Esophagus squamous epithelium (tissue), 5 donors: ENCODE data around the gene TMC1. TPM values are rescaled to one million over a fixed set of nuclear protein-coding genes. Genes with fewer than 3 reads are reported as not detected.

Source experiments
- DNase-seq: peaks from one replicate; lab custom pipeline; 2025; lab: John Stamatoyannopoulos, UW
- H3K27ac ChIP-seq, 4 donors: fragments of 200-600 bp; sonication (generic); one replicate each; pipeline ENCODE4 v1.5.1; 2016 to 2019; ENCODE audit warnings: mild to moderate bottlenecking in 1 of 4
- H3K27me3 ChIP-seq, 4 donors: fragments of 200-600 bp; sonication (generic); 1 replicate in 3 of 4; 2 replicates in 1 of 4; pipeline versions ENCODE4 v1.5.1 to v1.6.0; 2017 to 2021; ENCODE audit warnings: antibody characterized with exemption in 1 of 4
- H3K36me3 ChIP-seq, 3 donors: fragments of 200-600 bp; sonication (generic); one replicate each; pipeline ENCODE4 v1.5.1; 2016 to 2019
- H3K4me1 ChIP-seq, 3 donors: fragments of 200-600 bp; sonication (generic); one replicate each; pipeline ENCODE4 v1.5.1; 2017 to 2019
- H3K4me3 ChIP-seq, 4 donors: fragments of 200-600 bp; sonication (generic); 1 replicate in 3 of 4; 2 replicates in 1 of 4; pipeline ENCODE4 v1.5.1; 2016 to 2019; ENCODE audit warnings: mild to moderate bottlenecking in 2 of 4, moderate library complexity in 1 of 4
- H3K9me3 ChIP-seq, 3 donors: fragments of 200-600 bp; sonication (generic); one replicate each; pipeline ENCODE4 v1.5.1; 2016 to 2019
- POLR2A ChIP-seq, 4 donors: fragments of 450-650 bp; IDR thresholded peaks; one replicate each; pipeline ENCODE4 v1.6.1; 2017; ENCODE audit warnings: antibody characterized with exemption in 4 of 4, mild to moderate bottlenecking in 4 of 4, moderate library complexity in 3 of 4
- WGBS, 2 donors: methylation state at CpG; one replicate each; pipeline ENCODE4 v1.1.5; 2018; 5-methylcytosine and 5-hydroxymethylcytosine counted together
- intact Hi-C: fragments of 100-400 bp; cut with DNase I; formaldehyde crosslinking; loops from one replicate; pipeline ENCODE4 v1.15.0; 2022
- total RNA-seq, 4 donors: library from RNA; depleted of rRNA; stranded (reverse); fragments of >200 nt; gene quantifications; one replicate each; pipeline ENCODE4 v1.1.0, GENCODE V29; 2016
- TF ChIP-seq, protein P1 (sequence below), 6 experiments: fragments of 450-650 bp in 4 of 6; fragments of 200-600 bp in 2 of 6; sonication (generic) in 2 of 6; IDR thresholded peaks; one replicate each; pipeline ENCODE4 v1.5.1; 2016 to 2019; ENCODE audit warnings: antibody characterized with exemption in 6 of 6, mild to moderate bottlenecking in 4 of 6, moderate library complexity in 4 of 6
- donor health status: DM: yes; HTN: yes; CAD: no.

The TMC1 gene
- total RNA-seq, 4 donors from 2014 or later = 1.1 to 3.1 (median 1.5) TPM; not detected in 1

- WGBS, 2 donors = 65 to 84% methylated on average over 3 of the region's 3 CpGs
- H3K36me3 ChIP-seq = no peaks in the 10 kb centered on the region
- no peak overlapping the region for H3K4me3 ChIP-seq
- H3K9me3 ChIP-seq = no peaks in the 10 kb centered on the region
- intact Hi-C loops = loop anchor here (10.0 kb wide), 1 partner anchor 553 kb away; no protein-coding TSS in a partner anchor
- no peaks in the 10 kb centered on the region for H3K27me3 ChIP-seq
- no peak for DNase-seq
- TF ChIP-seq, protein P1, sequence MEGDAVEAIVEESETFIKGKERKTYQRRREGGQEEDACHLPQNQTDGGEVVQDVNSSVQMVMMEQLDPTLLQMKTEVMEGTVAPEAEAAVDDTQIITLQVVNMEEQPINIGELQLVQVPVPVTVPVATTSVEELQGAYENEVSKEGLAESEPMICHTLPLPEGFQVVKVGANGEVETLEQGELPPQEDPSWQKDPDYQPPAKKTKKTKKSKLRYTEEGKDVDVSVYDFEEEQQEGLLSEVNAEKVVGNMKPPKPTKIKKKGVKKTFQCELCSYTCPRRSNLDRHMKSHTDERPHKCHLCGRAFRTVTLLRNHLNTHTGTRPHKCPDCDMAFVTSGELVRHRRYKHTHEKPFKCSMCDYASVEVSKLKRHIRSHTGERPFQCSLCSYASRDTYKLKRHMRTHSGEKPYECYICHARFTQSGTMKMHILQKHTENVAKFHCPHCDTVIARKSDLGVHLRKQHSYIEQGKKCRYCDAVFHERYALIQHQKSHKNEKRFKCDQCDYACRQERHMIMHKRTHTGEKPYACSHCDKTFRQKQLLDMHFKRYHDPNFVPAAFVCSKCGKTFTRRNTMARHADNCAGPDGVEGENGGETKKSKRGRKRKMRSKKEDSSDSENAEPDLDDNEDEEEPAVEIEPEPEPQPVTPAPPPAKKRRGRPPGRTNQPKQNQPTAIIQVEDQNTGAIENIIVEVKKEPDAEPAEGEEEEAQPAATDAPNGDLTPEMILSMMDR (IDR thresholded peaks at IDR 0.05) = no peak
- TF ChIP-seq POLR2A (IDR thresholded peaks at IDR 0.05) = no peak
- H3K4me1 ChIP-seq = peaks cover 0 to 1% (median 0%) of the 10 kb centered on the region in 3 donors
- no peak overlapping the region for H3K27ac ChIP-seq
These were observed 76.2 kb downstream of the TMC1 start for GRCh38 chr9:72597601-72598000.

DNA sequence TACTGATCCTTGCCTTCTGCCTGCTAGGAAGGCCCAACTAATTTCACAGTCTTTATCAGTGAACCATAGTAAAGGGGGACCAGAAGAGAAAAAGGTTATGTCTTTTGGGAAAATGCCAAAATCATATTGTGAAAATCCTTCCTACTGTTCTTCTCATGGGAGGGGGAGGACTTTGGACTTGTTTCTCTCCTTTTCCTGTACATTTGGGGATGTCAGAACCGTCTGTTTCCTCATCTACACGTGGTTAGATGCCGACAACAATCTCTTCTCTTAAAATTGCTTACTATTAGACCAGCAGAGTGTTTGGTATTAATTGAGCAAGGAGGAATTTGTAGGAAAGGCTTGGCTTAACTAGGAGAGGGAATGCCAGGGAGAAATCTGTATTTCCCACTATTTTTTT lies 77.2 kb downstream of the TMC1 start:
- no peak for DNase-seq
- no peak overlapping the region for H3K27ac ChIP-seq
- H3K36me3 ChIP-seq = no peaks in the 10 kb centered on the region
- intact Hi-C loops = loop anchor here (10.0 kb wide), 1 partner anchor 554 kb away; no protein-coding TSS in a partner anchor
- no peaks in the 10 kb centered on the region for H3K27me3 ChIP-seq
- no peak for TF ChIP-seq POLR2A (IDR thresholded peaks at IDR 0.05)
- TF ChIP-seq, protein P1 (IDR thresholded peaks at IDR 0.05) = no peak
- no peaks in the 10 kb centered on the region for H3K4me1 ChIP-seq
- no peaks in the 10 kb centered on the region for H3K9me3 ChIP-seq
- WGBS, 2 donors = 72% methylated on average over 3 of the region's 3 CpGs
- H3K4me3 ChIP-seq = no peak overlapping the region

DNA sequence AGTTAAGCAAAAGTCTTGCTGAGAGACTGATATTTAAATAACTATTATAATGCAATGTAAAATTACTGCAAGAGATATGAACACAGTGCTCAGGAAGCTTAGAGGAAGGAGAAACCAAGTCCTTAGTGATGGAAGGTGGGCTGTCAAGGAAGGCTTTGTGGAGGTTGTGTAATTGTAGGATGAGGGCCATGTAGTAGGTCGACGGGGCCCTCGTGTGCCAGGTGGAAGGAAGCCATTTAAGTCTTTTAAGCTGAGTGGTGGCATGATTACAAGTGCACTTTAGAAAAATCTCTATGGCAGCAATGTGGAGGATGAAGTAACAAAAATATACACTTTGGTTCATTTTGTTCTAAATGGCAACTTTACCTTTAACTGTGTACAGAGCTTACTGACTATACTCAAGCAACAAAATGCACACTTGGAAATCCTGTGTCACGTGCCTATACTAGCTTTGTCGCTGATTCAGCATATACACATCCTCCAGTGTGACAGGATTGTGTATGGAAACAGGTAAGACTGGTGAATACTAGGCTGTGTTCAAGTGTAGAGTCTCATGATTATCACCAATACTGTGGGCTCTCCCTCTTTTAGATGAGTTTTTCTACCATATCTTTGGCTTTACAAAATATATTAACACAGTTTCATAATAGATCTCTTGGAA lies 78.6 kb downstream of the TMC1 start:
- H3K4me1 ChIP-seq = no peaks in the 10 kb centered on the region
- DNase-seq = no peak
- H3K4me3 ChIP-seq = no peak overlapping the region
- intact Hi-C loops = loop anchor here (10.0 kb wide), 1 partner anchor 555 kb away; no protein-coding TSS in a partner anchor
- H3K27ac ChIP-seq = no peak overlapping the region
- H3K27me3 ChIP-seq = no peaks in the 10 kb centered on the region
- no peaks in the 10 kb centered on the region for H3K36me3 ChIP-seq
- 54 to 63% methylated on average over 5 of the region's 5 CpGs for WGBS, 2 donors
- TF ChIP-seq, protein P1 (IDR thresholded peaks at IDR 0.05) = no peak
- TF ChIP-seq POLR2A (IDR thresholded peaks at IDR 0.05) = no peak
- no peaks in the 10 kb centered on the region for H3K9me3 ChIP-seq

DNA sequence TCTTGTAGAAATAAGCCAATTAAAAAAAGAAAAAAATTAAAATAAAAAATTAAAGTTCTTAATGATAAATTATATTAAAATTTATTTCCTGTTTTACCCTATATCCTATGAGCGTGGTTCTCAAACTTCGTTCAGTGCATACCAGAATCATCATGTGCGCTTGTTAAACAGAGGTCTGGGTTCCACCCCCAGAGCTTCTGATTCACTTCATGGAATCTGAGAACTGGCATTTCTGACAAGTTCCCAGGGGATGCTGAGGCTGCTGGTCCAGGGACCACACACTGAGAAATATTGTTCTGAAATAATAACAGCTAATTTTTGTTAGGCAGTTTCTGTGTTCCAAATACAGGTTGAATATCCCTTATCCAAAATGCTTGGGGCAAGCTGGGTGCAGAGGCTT lies 79.3 kb downstream of the TMC1 start:
- 86 to 89% methylated on average over 3 of the region's 3 CpGs for WGBS, 2 donors
- Histone ChIP-seq H3K27ac (no peak overlapping the region), H3K27me3 (no peaks in the 10 kb centered on the region), H3K4me1 (no peaks in the 10 kb centered on the region), H3K4me3 (no peak overlapping the region), H3K9me3 (no peaks in the 10 kb centered on the region), H3K36me3 (no peaks in the 10 kb centered on the region)
- no peak for DNase-seq
- no peak for TF ChIP-seq POLR2A (IDR thresholded peaks at IDR 0.05)
- TF ChIP-seq, protein P1 (IDR thresholded peaks at IDR 0.05) = no peak
- intact Hi-C loops = no loop called here

DNA sequence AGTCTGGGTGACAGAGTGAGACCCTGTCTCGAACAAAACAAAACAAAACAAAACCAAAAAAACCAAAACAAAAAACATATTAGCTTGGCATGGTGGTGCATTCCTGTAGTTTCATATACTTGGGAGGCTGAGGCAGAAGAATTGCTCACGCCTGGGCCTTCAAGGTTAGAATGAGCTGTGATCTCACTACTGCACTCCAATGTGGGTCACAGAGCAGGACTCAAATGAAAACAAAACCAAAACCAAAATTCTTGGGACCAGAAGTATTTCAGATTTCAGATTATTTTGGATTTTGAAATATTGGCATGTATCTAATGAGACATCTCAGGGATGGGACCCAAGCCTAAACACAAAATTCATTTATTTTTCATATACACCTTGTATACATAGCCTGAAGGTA lies 80.2 kb downstream of the TMC1 start:
- TF ChIP-seq POLR2A (IDR thresholded peaks at IDR 0.05) = no peak
- TF ChIP-seq, protein P1 (IDR thresholded peaks at IDR 0.05) = no peak
- no peak for DNase-seq
- intact Hi-C loops = no loop called here
- no peaks in the 10 kb centered on the region for H3K27me3 ChIP-seq
- no peaks in the 10 kb centered on the region for H3K36me3 ChIP-seq
- no peaks in the 10 kb centered on the region for H3K9me3 ChIP-seq
- no peak overlapping the region for H3K27ac ChIP-seq
- 54 to 69% methylated on average over 2 of the region's 2 CpGs for WGBS, 2 donors
- H3K4me3 ChIP-seq = no peak overlapping the region
- no peaks in the 10 kb centered on the region for H3K4me1 ChIP-seq
